Measurements from ENCODE around the gene COPS2. TPM values are rescaled to one million over a fixed set of nuclear protein-coding genes. Genes with fewer than 3 reads are reported as not detected.

COPS2 gene
- total RNA-seq, 2 donors from 2014 or later: 17.5 to 33.7 TPM

- 92 to 94% methylated on average over 1 of the region's 1 CpG for WGBS, 2 donors
- no peak overlapping the region for H3K4me3 ChIP-seq
- DNase-seq (no peak), ATAC-seq (no peak)
- no peaks in the 10 kb centered on the region for H3K4me1 ChIP-seq
- intact Hi-C loops (cut with DNase I): no loop called here
- TF ChIP-seq POLR2A (IDR thresholded peaks at IDR 0.05) (no peak), CTCF (IDR thresholded peaks at IDR 0.05) (no peak)
- no peaks in the 10 kb centered on the region for H3K27me3 ChIP-seq
- no peak overlapping the region for H3K27ac ChIP-seq
- H3K9me3 ChIP-seq: no peaks in the 10 kb centered on the region
- H3K36me3 ChIP-seq (replicated peaks in 1 of 2; ENCODE audit: insufficient read depth in 1 of 2, low read depth in 2 of 2): peaks cover 0 to 7% of the 10 kb centered on the region in 2 donors
Observed at GRCh38 chr15:49122541-49123062, 32.8 kb downstream of the COPS2 start.

DNA sequence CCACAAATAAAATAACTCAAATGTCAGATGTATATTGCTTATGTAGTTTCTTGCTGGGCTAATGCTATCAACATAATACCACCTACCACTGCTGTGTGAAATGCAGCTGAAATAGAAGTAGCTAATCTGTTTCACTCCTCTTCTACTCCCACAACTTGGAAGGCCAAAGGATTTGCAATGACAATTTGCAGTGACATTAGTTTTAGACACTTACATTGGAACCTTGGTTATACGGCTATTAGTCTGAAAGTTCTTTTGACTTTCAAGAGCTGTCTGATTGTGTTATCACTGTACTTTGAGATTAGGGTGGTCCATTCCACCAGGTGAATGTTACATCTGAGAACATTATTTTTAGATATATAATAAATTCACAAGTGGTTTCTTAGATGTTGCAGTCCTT is 33.5 kb downstream of the COPS2 start:
- no peak overlapping the region for H3K27ac ChIP-seq

GRCh38 chr15:49120832-49121231 is 34.6 kb downstream of the COPS2 start:
- intact Hi-C loops (cut with DNase I): no loop called here
- H3K36me3 ChIP-seq (replicated peaks in 1 of 2; ENCODE audit: insufficient read depth in 1 of 2, low read depth in 2 of 2): peaks cover 0 to 2% of the 10 kb centered on the region in 2 donors
- H3K4me1 ChIP-seq: no peaks in the 10 kb centered on the region
- no peak overlapping the region for H3K27ac ChIP-seq
- WGBS, 2 donors: 69 to 80% methylated on average over 4 of the region's 4 CpGs
- H3K4me3 ChIP-seq: no peak overlapping the region
- no peaks in the 10 kb centered on the region for H3K9me3 ChIP-seq
- no peak for ATAC-seq
- H3K27me3 ChIP-seq: no peaks in the 10 kb centered on the region
- no peak for TF ChIP-seq POLR2A (IDR thresholded peaks at IDR 0.05)
- TF ChIP-seq CTCF (IDR thresholded peaks at IDR 0.05): no peak
- no peak for DNase-seq

More for the DNA sequence above, 33.5 kb downstream of the COPS2 start:
- ATAC-seq (no peak), DNase-seq (no peak)
- Histone ChIP-seq H3K4me1 (no peaks in the 10 kb centered on the region), H3K36me3 (replicated peaks in 1 of 2; ENCODE audit: insufficient read depth in 1 of 2, low read depth in 2 of 2) (peaks cover 0 to 2% of the 10 kb centered on the region in 2 donors), H3K4me3 (no peak overlapping the region), H3K27me3 (no peaks in the 10 kb centered on the region), H3K9me3 (no peaks in the 10 kb centered on the region)
- intact Hi-C loops (cut with DNase I): no loop called here
- 84 to 89% methylated on average over 1 of the region's 1 CpG for WGBS, 2 donors
- TF ChIP-seq CTCF (IDR thresholded peaks at IDR 0.05) (no peak), POLR2A (IDR thresholded peaks at IDR 0.05) (no peak)

DNA sequence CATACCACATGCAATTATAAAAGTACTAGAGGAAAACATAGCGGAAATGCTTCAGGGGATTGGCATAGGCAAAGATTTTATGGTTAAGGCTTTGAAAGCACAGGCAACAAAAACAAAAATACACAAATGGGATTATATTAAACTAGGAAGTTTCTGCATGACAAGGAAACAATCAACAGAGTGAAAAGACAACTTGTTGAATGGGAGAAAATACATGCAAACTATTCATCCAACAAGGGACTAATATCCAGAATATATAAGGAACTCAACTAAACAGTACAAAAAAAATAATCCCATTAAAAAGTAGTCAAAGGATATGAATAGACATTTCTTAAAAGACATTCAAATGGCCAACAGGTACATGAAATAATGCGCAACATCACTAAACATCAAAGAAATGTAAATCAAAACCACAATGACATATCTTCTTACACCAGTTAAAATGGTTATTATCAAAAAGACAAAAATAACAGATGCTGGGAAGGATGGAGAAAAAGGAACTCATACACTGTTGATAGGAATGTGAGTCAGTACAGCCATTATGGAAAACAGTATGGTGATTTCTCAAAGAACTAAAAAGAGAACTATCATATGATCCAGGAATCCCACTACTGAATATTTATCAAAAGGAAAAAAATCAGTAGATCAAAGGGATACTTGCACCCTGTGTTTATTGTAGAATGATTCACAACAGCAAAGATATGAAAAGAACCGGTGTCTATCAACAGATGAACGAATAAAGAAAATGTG is 39.1 kb downstream of the COPS2 start:
- 88 to 97% methylated on average over 4 of the region's 4 CpGs for WGBS, 2 donors
- intact Hi-C loops (cut with DNase I): no loop called here
- ATAC-seq: no peak
- Histone ChIP-seq H3K27ac (no peak overlapping the region), H3K36me3 (replicated peaks in 1 of 2; ENCODE audit: insufficient read depth in 1 of 2, low read depth in 2 of 2) (peaks cover 0 to 2% of the 10 kb centered on the region in 2 donors), H3K4me1 (no peaks in the 10 kb centered on the region), H3K27me3 (no peaks in the 10 kb centered on the region), H3K9me3 (no peaks in the 10 kb centered on the region), H3K4me3 (no peak overlapping the region)
- TF ChIP-seq POLR2A (IDR thresholded peaks at IDR 0.05) (no peak), CTCF (IDR thresholded peaks at IDR 0.05) (no peak)
- DNase-seq: no peak

DNA sequence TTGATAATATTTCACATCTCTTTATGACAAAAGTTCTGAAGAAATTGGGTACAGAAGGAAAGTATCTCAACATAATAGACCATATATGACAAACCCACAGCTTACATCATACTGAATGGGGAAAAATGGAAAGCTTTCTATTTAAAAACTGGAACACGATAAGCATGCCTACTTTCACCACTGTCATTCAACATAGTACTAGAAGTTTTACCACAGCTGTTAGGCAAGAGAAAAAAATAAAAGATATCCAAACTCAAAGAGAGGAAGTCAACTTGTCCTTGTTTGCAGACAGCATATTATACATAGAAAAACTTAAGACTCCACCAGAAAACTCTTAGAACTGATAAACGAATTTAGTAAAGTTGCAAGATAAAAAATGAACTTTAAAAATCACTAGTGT is 40.3 kb downstream of the COPS2 start:
- Histone ChIP-seq H3K27me3 (no peaks in the 10 kb centered on the region), H3K9me3 (no peaks in the 10 kb centered on the region), H3K27ac (no peak overlapping the region), H3K4me3 (no peak overlapping the region), H3K4me1 (no peaks in the 10 kb centered on the region), H3K36me3 (replicated peaks in 1 of 2; ENCODE audit: insufficient read depth in 1 of 2, low read depth in 2 of 2) (peaks cover 0 to 2% of the 10 kb centered on the region in 2 donors)
- 77 to 88% methylated on average over 2 of the region's 2 CpGs for WGBS, 2 donors
- no peak for DNase-seq
- ATAC-seq: no peak
- TF ChIP-seq CTCF (IDR thresholded peaks at IDR 0.05) (no peak), POLR2A (IDR thresholded peaks at IDR 0.05) (no peak)
- intact Hi-C loops (cut with DNase I): no loop called here
